H9 (cell line): ENCODE results near the gene ACSL4. TPM values are rescaled to one million over a fixed set of nuclear protein-coding genes. Genes with fewer than 3 reads are reported as not detected.

Experiments used
- DNase-seq: peaks from one replicate; pipeline ENCODE4 v3.0.0-alpha.2; 2017
- H2AFZ ChIP-seq: one replicate; pipeline ENCODE4 v1.6.1; 2013; ENCODE audit warnings: mild to moderate bottlenecking, low read length, control low read depth, moderate library complexity
- H2AK5ac ChIP-seq: 2 replicates; pipeline ENCODE4 v1.6.1; 2013; ENCODE audit warnings: low read length, control low read depth, mixed read lengths; ENCODE audit not compliant: insufficient read length
- H2BK120ac ChIP-seq: one replicate; pipeline ENCODE4 v1.6.1; 2013; ENCODE audit warnings: low read depth, mild to moderate bottlenecking, low read length, control low read depth, inconsistent platforms; ENCODE audit not compliant: poor library complexity, severe bottlenecking
- H2BK12ac ChIP-seq: 2 replicates; pipeline ENCODE4 v1.6.1; 2013; ENCODE audit warnings: low read length, control low read depth, mixed read lengths, low read depth; ENCODE audit not compliant: insufficient read length
- H2BK15ac ChIP-seq: 2 replicates; pipeline ENCODE4 v1.6.1; 2013; ENCODE audit warnings: low read depth, low read length, control low read depth
- H2BK20ac ChIP-seq: one replicate; pipeline ENCODE4 v1.6.1; 2013; ENCODE audit warnings: low read depth, mild to moderate bottlenecking, low read length, control low read depth, inconsistent platforms; ENCODE audit not compliant: poor library complexity, severe bottlenecking
- H2BK5ac ChIP-seq: 2 replicates; pipeline ENCODE4 v1.6.1; 2013; ENCODE audit warnings: low read length, control low read depth, mixed read lengths; ENCODE audit not compliant: insufficient read length
- H3K14ac ChIP-seq: 2 replicates; pipeline ENCODE4 v1.6.1; 2013; ENCODE audit warnings: low read length, control low read depth; ENCODE audit not compliant: insufficient read depth
- H3K18ac ChIP-seq: 2 replicates; pipeline ENCODE4 v1.6.1; 2013; ENCODE audit warnings: low read depth, mild to moderate bottlenecking, mixed read lengths, low read length, control low read depth; ENCODE audit not compliant: insufficient read length
- H3K23ac ChIP-seq: 2 replicates; pipeline ENCODE4 v1.6.1; 2013; ENCODE audit warnings: low read length, control low read depth, mixed read lengths, low read depth; ENCODE audit not compliant: insufficient read length
- H3K23me2 ChIP-seq: 2 replicates; pipeline ENCODE4 v1.6.1; 2013; ENCODE audit warnings: low read depth, mild to moderate bottlenecking, mixed read lengths, low read length, control low read depth; ENCODE audit not compliant: insufficient read length, poor library complexity, severe bottlenecking
- H3K27ac ChIP-seq: 2 replicates; pipeline ENCODE4 v1.5.1; 2013; ENCODE audit warnings: low read length, control low read depth, mixed read lengths, low read depth; ENCODE audit not compliant: insufficient read length
- H3K27me3 ChIP-seq: 2 replicates; pipeline ENCODE4 v1.6.1; 2013; ENCODE audit warnings: low read length, control low read depth, inconsistent platforms; ENCODE audit not compliant: insufficient read depth
- H3K4ac ChIP-seq: 2 replicates; pipeline ENCODE4 v1.6.1; 2013; ENCODE audit warnings: low read depth, mild to moderate bottlenecking, control low read depth, inconsistent platforms, low read length, moderate library complexity
- H3K4me1 ChIP-seq: 2 replicates; pipeline ENCODE4 v1.6.1; 2013; ENCODE audit warnings: low read length, control low read depth, inconsistent platforms; ENCODE audit not compliant: insufficient read depth
- H3K4me2 ChIP-seq: 2 replicates; pipeline ENCODE4 v1.6.1; 2013; ENCODE audit warnings: low read length, control low read depth, mixed read lengths; ENCODE audit not compliant: insufficient read length, insufficient read depth
- H3K56ac ChIP-seq: 2 replicates; pipeline ENCODE4 v1.6.1; 2013; ENCODE audit warnings: low read depth, mild to moderate bottlenecking, mixed read lengths, low read length, control low read depth; ENCODE audit not compliant: insufficient read length
- H3K79me1 ChIP-seq: 2 replicates; pipeline ENCODE4 v1.6.1; 2013; ENCODE audit warnings: low read depth, mild to moderate bottlenecking, moderate library complexity, low read length, control low read depth, inconsistent platforms; ENCODE audit not compliant: insufficient read depth, poor library complexity, severe bottlenecking
- H3K79me2 ChIP-seq: 2 replicates; pipeline ENCODE4 v1.6.1; 2013; ENCODE audit warnings: low read length, control low read depth, inconsistent platforms; ENCODE audit not compliant: insufficient read depth
- H3K9ac ChIP-seq: 2 replicates; pipeline ENCODE4 v1.6.1; 2013; ENCODE audit warnings: low read length, control low read depth, mixed read lengths; ENCODE audit not compliant: insufficient read length; ENCODE audit errors: extremely low read depth
- H3K9me3 ChIP-seq: one replicate; pipeline ENCODE4 v1.6.1; 2013; ENCODE audit warnings: low read depth, low read length, inconsistent platforms; ENCODE audit not compliant: control insufficient read depth
- H3T11ph ChIP-seq: one replicate; pipeline ENCODE4 v1.6.1; 2013; ENCODE audit warnings: mild to moderate bottlenecking, low read length, control low read depth, inconsistent platforms
- H4K20me1 ChIP-seq: one replicate; pipeline ENCODE4 v1.6.1; 2013; ENCODE audit not compliant: control insufficient read depth, insufficient read length, insufficient read depth
- H4K5ac ChIP-seq: 2 replicates; pipeline ENCODE4 v1.6.1; 2013; ENCODE audit warnings: low read depth, mild to moderate bottlenecking, mixed read lengths, low read length, control low read depth; ENCODE audit not compliant: insufficient read length
- H4K8ac ChIP-seq: replicated peaks from 2 replicates; pipeline ENCODE4 v1.6.1; 2013; ENCODE audit warnings: low read length, control low read depth, mixed read lengths, low read depth; ENCODE audit not compliant: insufficient read length
- H4K91ac ChIP-seq: 2 replicates; pipeline ENCODE4 v1.6.1; 2013; ENCODE audit warnings: low read depth, mild to moderate bottlenecking, moderate library complexity, mixed read lengths, low read length, control low read depth; ENCODE audit not compliant: insufficient read length
- H3K27ac Mint-ChIP-seq, 3 experiments: 2 replicates in 2 of 3; 3 replicates in 1 of 3; pipeline ENCODE4 v1.8.0; 2020 to 2021; ENCODE audit warnings: mixed read lengths in 3 of 3, mild to moderate bottlenecking in 1 of 3, moderate library complexity in 1 of 3
- H3K27me3 Mint-ChIP-seq: 2 replicates; pipeline ENCODE4 v1.8.0; 2021; ENCODE audit warnings: low read depth, mild to moderate bottlenecking, moderate library complexity, mixed read lengths
- H3K36me3 Mint-ChIP-seq, 3 experiments: 2 replicates in 2 of 3; 3 replicates in 1 of 3; pipeline ENCODE4 v1.8.0; 2020 to 2021; ENCODE audit warnings: low read depth in 3 of 3, mixed read lengths in 3 of 3; ENCODE audit not compliant: insufficient read depth in 1 of 3
- H3K4me1 Mint-ChIP-seq, 2 experiments: 2 replicates each; pipeline ENCODE4 v1.8.0; 2020; ENCODE audit warnings: mixed read lengths in 2 of 2
- H3K4me3 Mint-ChIP-seq, 2 experiments: 2 replicates in 1 of 2; 3 replicates in 1 of 2; pipeline ENCODE4 v1.8.0; 2020 to 2021; ENCODE audit warnings: mild to moderate bottlenecking in 2 of 2, mixed read lengths in 2 of 2, moderate library complexity in 1 of 2
- H3K9me3 Mint-ChIP-seq, 2 experiments: 2 replicates in 1 of 2; 3 replicates in 1 of 2; pipeline ENCODE4 v1.8.0; 2020; ENCODE audit warnings: mild to moderate bottlenecking in 2 of 2, mixed read lengths in 2 of 2, moderate library complexity in 1 of 2
- CTCF ChIP-seq: fragments of 200-600 bp; sonication (generic); conservative IDR thresholded peaks from 3 replicates; pipeline ENCODE4 v1.8.0; 2021; ENCODE audit warnings: antibody characterized with exemption, mild to moderate bottlenecking
- WGBS: extraction: QIAGEN DNeasy Blood & Tissue Kit; methylation state at CpG from one replicate; pipeline ENCODE4 v1.1.7; 2013; ENCODE audit warnings: missing lambda C conversion rate, low lambda C conversion rate, mixed read lengths; ENCODE audit not compliant: insufficient read length; ENCODE audit errors: extremely low coverage; 5-methylcytosine and 5-hydroxymethylcytosine counted together
- total RNA-seq: library from RNA; stranded (reverse); gene quantifications from 2 replicates; pipeline ENCODE4 v1.2.1, GENCODE V29; 2021

ACSL4 gene
- total RNA-seq, 1 experiment from 2014 or later = 41.6 TPM

- H3K79me1 ChIP-seq = no peaks in the 10 kb centered on the region
- H3K9me3 ChIP-seq = no peaks in the 10 kb centered on the region
- H2AFZ ChIP-seq = no peak overlapping the region
- H2BK12ac ChIP-seq = no peak overlapping the region
- H3K27me3 Mint-ChIP-seq = peaks cover 12% of the 10 kb centered on the region
- H2BK15ac ChIP-seq = no peak overlapping the region
- no peaks in the 10 kb centered on the region for H3K79me2 ChIP-seq
- no peak overlapping the region for H3K9ac ChIP-seq
- H3K4me1 Mint-ChIP-seq = peaks cover 8% of the 10 kb centered on the region in 2 experiments
- no peak overlapping the region for H3K27ac ChIP-seq
- H3K56ac ChIP-seq = no peak overlapping the region
- no peak overlapping the region for H4K5ac ChIP-seq
- H3K36me3 Mint-ChIP-seq = no peaks in the 10 kb centered on the region
- no peak overlapping the region for H3K4me3 Mint-ChIP-seq
- no CpG with 5 or more reads among the region's 3 CpGs for WGBS
- no peaks in the 10 kb centered on the region; the same call in 1 of the 2 replicates for H3K27me3 ChIP-seq
- no peak overlapping the region for H2BK120ac ChIP-seq
- no peak overlapping the region for H3K14ac ChIP-seq
- H2AK5ac ChIP-seq = no peak overlapping the region
- H2BK20ac ChIP-seq = no peak overlapping the region
- H3K23ac ChIP-seq = no peak overlapping the region
- no peak overlapping the region for H3K4ac ChIP-seq
- H3K4me2 ChIP-seq = no peak overlapping the region
- no peak overlapping the region for H2BK5ac ChIP-seq
- no peak for DNase-seq
- no peak overlapping the region for H3K18ac ChIP-seq
- TF ChIP-seq CTCF = no peak
- H3K4me1 ChIP-seq = no peaks in the 10 kb centered on the region
- H3K23me2 ChIP-seq = peaks cover 2% of the 10 kb centered on the region
- no peak overlapping the region for H4K91ac ChIP-seq
- no peak overlapping the region for H3T11ph ChIP-seq
- no peak overlapping the region for H4K8ac ChIP-seq
- no peak overlapping the region for H3K27ac Mint-ChIP-seq
- H3K9me3 Mint-ChIP-seq = no peaks in the 10 kb centered on the region
- no peaks in the 10 kb centered on the region for H4K20me1 ChIP-seq
These were observed 113.3 kb downstream of the ACSL4 start for GRCh38 chrX:109619771-109620170.
